GM21737 (cell line): ENCODE measurements around the gene RPS24.

ENCODE experiments used
- ATAC-seq: cut with Tn5 transposase; IDR thresholded peaks from one replicate; pipeline ENCODE4 v1.9.1; 2021; ENCODE audit warnings: mild to moderate bottlenecking, moderate library complexity; ENCODE audit not compliant: unreplicated experiment

The RPS24 gene

DNA sequence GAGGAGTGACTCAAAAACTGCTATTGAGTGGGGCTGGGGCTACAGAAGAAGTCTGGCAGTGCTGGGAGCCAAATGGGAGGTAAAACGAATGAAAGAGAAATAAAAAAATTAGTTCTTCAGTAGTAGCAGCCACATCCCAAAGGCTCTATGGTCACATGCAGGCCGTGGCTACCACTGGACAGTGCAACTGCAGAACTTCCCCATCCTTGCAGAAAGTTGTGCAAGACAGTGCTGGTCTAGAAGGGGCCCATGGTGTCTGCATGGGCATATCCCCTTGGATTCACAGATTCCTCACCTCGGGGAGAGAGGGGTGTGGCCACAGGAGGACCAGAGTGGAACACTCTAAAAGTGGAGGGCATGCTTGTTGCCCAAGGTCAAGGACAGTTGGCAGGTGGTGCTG lies 47.6 kb downstream of the RPS24 start:
- no peak for ATAC-seq

- no peak for ATAC-seq
These were observed 49.0 kb downstream of the RPS24 start for GRCh38 chr10:78082636-78083035.
